Neural cell (in vitro differentiated cells): ENCODE results near the gene BMP2. TPM values are rescaled to one million over a fixed set of nuclear protein-coding genes. Genes with fewer than 3 reads are reported as not detected.

Experiments
- H2AFZ ChIP-seq: fragments of 200-600, 300-800 bp; sonication (generic), shearing (Covaris generic); 2 replicates; pipeline ENCODE4 v1.6.0; 2014; ENCODE audit warnings: low read depth, mild to moderate bottlenecking, antibody characterized with exemption, low read length, moderate library complexity
- H3F3A ChIP-seq: fragments of 200-600 bp; shearing (Covaris generic); 2 replicates; pipeline ENCODE4 v1.6.1; 2016; ENCODE audit warnings: mild to moderate bottlenecking, moderate library complexity, mixed read lengths, antibody characterized with exemption, low read length; ENCODE audit not compliant: insufficient read depth, poor library complexity, severe bottlenecking
- H3K27ac ChIP-seq: fragments of 200-600, 300-800 bp; sonication (generic), shearing (Covaris generic); 2 replicates; pipeline ENCODE4 v1.5.1; 2014; ENCODE audit warnings: mild to moderate bottlenecking, low read length, moderate library complexity
- H3K27me3 ChIP-seq: fragments of 300-800, 200-600 bp; sonication (generic), shearing (Covaris generic); 2 replicates; pipeline ENCODE4 v1.6.0; 2014; ENCODE audit warnings: mild to moderate bottlenecking, low read depth, low read length, moderate library complexity; ENCODE audit not compliant: insufficient read depth
- H3K36me3 ChIP-seq: fragments of 300-800, 200-600 bp; sonication (generic), shearing (Covaris generic); 2 replicates; pipeline ENCODE4 v1.5.1; 2014; ENCODE audit warnings: mild to moderate bottlenecking, antibody characterized with exemption, low read length, moderate library complexity; ENCODE audit not compliant: insufficient read depth
- H3K4me2 ChIP-seq: fragments of 300-800, 200-600 bp; sonication (generic), shearing (Covaris generic); 2 replicates; pipeline ENCODE4 v1.6.0; 2014; ENCODE audit warnings: mild to moderate bottlenecking, low read length
- H3K4me3 ChIP-seq: fragments of 300-800, 200-600 bp; sonication (generic), shearing (Covaris generic); 2 replicates; pipeline ENCODE4 v1.5.1; 2014; ENCODE audit warnings: mild to moderate bottlenecking, low read length, moderate library complexity
- H3K79me2 ChIP-seq: fragments of 200-600 bp; shearing (Covaris generic); replicated peaks from 2 replicates; pipeline ENCODE4 v1.6.0; 2014; ENCODE audit warnings: mild to moderate bottlenecking, low read length, moderate library complexity; ENCODE audit not compliant: insufficient read depth
- H3K9ac ChIP-seq: fragments of 300-800, 200-600 bp; sonication (generic), shearing (Covaris generic); 2 replicates; pipeline ENCODE4 v1.6.1; 2016; ENCODE audit warnings: mild to moderate bottlenecking, low read length, mixed read lengths
- H3K9me2 ChIP-seq: fragments of 200-600 bp; shearing (Covaris generic); 2 replicates; pipeline ENCODE4 v1.6.1; 2016; ENCODE audit warnings: mild to moderate bottlenecking, low read length, mixed read lengths; ENCODE audit not compliant: insufficient read depth
- H3K9me3 ChIP-seq: fragments of 200-600, 300-800 bp; sonication (generic), shearing (Covaris generic); 2 replicates; pipeline ENCODE4 v1.6.1; 2016; ENCODE audit warnings: mild to moderate bottlenecking, mixed run types, low read length, moderate library complexity, mixed read lengths
- H4K20me1 ChIP-seq: fragments of 200-600 bp; shearing (Covaris generic); 2 replicates; pipeline ENCODE4 v1.6.1; 2016; ENCODE audit warnings: mild to moderate bottlenecking, mixed run types; ENCODE audit not compliant: insufficient read depth
- CTCF ChIP-seq: fragments of 450-650 bp; IDR thresholded peaks from 2 replicates; pipeline ENCODE4 v1.5.1; 2014; ENCODE audit warnings: antibody characterized with exemption, mild to moderate bottlenecking, moderate library complexity; ENCODE audit not compliant: poor library complexity, severe bottlenecking
- EP300 ChIP-seq: fragments of 450-650 bp; conservative IDR thresholded peaks from 2 replicates; pipeline ENCODE4 v1.6.1; 2014; ENCODE audit warnings: antibody characterized with exemption, mild to moderate bottlenecking, moderate library complexity; ENCODE audit not compliant: poor library complexity, severe bottlenecking
- EZH2 ChIP-seq: fragments of 200-600, 300-800 bp; shearing (Covaris generic), sonication (generic); IDR thresholded peaks from 2 replicates; pipeline ENCODE4 v1.6.1; 2014; ENCODE audit warnings: antibody characterized with exemption, low read length, borderline replicate concordance, mild to moderate bottlenecking; ENCODE audit not compliant: insufficient read depth, poor library complexity, severe bottlenecking
- MXI1 ChIP-seq: fragments of 450-650 bp; conservative IDR thresholded peaks from 2 replicates; pipeline ENCODE4 v1.6.1; 2014; ENCODE audit warnings: antibody characterized with exemption, mild to moderate bottlenecking; ENCODE audit not compliant: poor library complexity, severe bottlenecking
- POLR2AphosphoS5 ChIP-seq: IDR thresholded peaks from 2 replicates; pipeline ENCODE4 v1.6.1; 2012
- RAD21 ChIP-seq: fragments of 450-650 bp; conservative IDR thresholded peaks from 2 replicates; pipeline ENCODE4 v1.6.1; 2014; ENCODE audit warnings: antibody characterized with exemption, mild to moderate bottlenecking, moderate library complexity
- REST ChIP-seq: IDR thresholded peaks from 2 replicates; pipeline ENCODE4 v1.6.1; 2012; ENCODE audit warnings: borderline replicate concordance
- SMC3 ChIP-seq: fragments of 450-650 bp; conservative IDR thresholded peaks from 2 replicates; pipeline ENCODE4 v1.6.1; 2014; ENCODE audit warnings: antibody characterized with exemption, mild to moderate bottlenecking, moderate library complexity; ENCODE audit not compliant: poor library complexity
- TAF1 ChIP-seq: IDR thresholded peaks from 2 replicates; pipeline ENCODE4 v1.6.1; 2012; ENCODE audit warnings: low read depth
- polyA plus RNA-seq: library from polyadenylated mRNA; depleted of rRNA; stranded (reverse); fragments of >200 nt; gene quantifications from 2 replicates; pipeline ENCODE4 v1.2.3, GENCODE V29; 2014

Gene BMP2
- polyA plus RNA-seq, 1 donor from 2014 or later: 1.1 TPM

GRCh38 chr20:6811262-6812035 is 44.0 kb downstream of the BMP2 start:
- Histone ChIP-seq H3K36me3 (no peaks in the 10 kb centered on the region), H3K9ac (no peak overlapping the region), H3K9me2 (no peaks in the 10 kb centered on the region), H3K4me3 (no peak overlapping the region), H3K79me2 (no peaks in the 10 kb centered on the region), H2AFZ (no peak overlapping the region), H4K20me1 (no peaks in the 10 kb centered on the region), H3K4me2 (no peak overlapping the region), H3K9me3 (no peaks in the 10 kb centered on the region), H3K27ac (no peak overlapping the region), H3K27me3 (no peaks in the 10 kb centered on the region), H3F3A (no peaks in the 10 kb centered on the region)
- no peak for TF ChIP-seq CTCF

GRCh38 chr20:6812530-6812929 is 45.0 kb downstream of the BMP2 start:
- H3K27me3 ChIP-seq: no peaks in the 10 kb centered on the region
- H3K79me2 ChIP-seq: no peaks in the 10 kb centered on the region
- no peak overlapping the region for H3K4me2 ChIP-seq
- no peak for TF ChIP-seq RAD21
- TF ChIP-seq EZH2: no peak
- no peak for TF ChIP-seq CTCF
- TF ChIP-seq MXI1: no peak
- no peak for TF ChIP-seq SMC3
- TF ChIP-seq REST: no peak
- TF ChIP-seq EP300: no peak
- TF ChIP-seq TAF1: no peak
- TF ChIP-seq POLR2AphosphoS5: no peak
- no peaks in the 10 kb centered on the region for H3K36me3 ChIP-seq
- H3K9me2 ChIP-seq: no peaks in the 10 kb centered on the region
- no peak overlapping the region for H3K27ac ChIP-seq
- H3K4me3 ChIP-seq: no peak overlapping the region
- H4K20me1 ChIP-seq: no peaks in the 10 kb centered on the region
- no peak overlapping the region for H3K9ac ChIP-seq
- H3K9me3 ChIP-seq: no peaks in the 10 kb centered on the region
- no peaks in the 10 kb centered on the region for H3F3A ChIP-seq
- H2AFZ ChIP-seq: no peak overlapping the region
